Measurements from ENCODE around the gene CBLC. TPM values are rescaled to one million over a fixed set of nuclear protein-coding genes. Genes with fewer than 3 reads are reported as not detected.
A peak's percentile ranks its signal among the peaks of the same experiment; 100 is the strongest.

CBLC gene
- total RNA-seq, 1 donor from 2014 or later: not detected

GRCh38 chr19:44738603-44739558, 38.8 kb upstream of the CBLC start:
- peaks cover 48% of the 10 kb centered on the region for H3K4me1 Mint-ChIP-seq (ENCODE audit: unreplicated experiment)
- no peaks in the 10 kb centered on the region for H3K27me3 Mint-ChIP-seq (ENCODE audit: unreplicated experiment)
- H3K27ac Mint-ChIP-seq (ENCODE audit: unreplicated experiment): peak overlapping the region; percentile 63
- H3K9me3 Mint-ChIP-seq (ENCODE audit: unreplicated experiment): no peaks in the 10 kb centered on the region
- H3K4me3 Mint-ChIP-seq (ENCODE audit: unreplicated experiment): no peak overlapping the region
- H3K36me3 Mint-ChIP-seq (ENCODE audit: unreplicated experiment): no peaks in the 10 kb centered on the region
- no peak for DNase-seq (ENCODE audit: extremely low spot score, unreplicated experiment)
- TF ChIP-seq CTCF (IDR thresholded peaks at IDR 0.05): no peak

GRCh38 chr19:44740351-44740824, 37.3 kb upstream of the CBLC start:
- no peak for TF ChIP-seq CTCF (IDR thresholded peaks at IDR 0.05)
- Mint-ChIP-seq H3K27ac (ENCODE audit: unreplicated experiment) (peak overlapping the region; percentile 64), H3K9me3 (ENCODE audit: unreplicated experiment) (no peaks in the 10 kb centered on the region), H3K4me3 (ENCODE audit: unreplicated experiment) (no peak overlapping the region), H3K27me3 (ENCODE audit: unreplicated experiment) (no peaks in the 10 kb centered on the region), H3K4me1 (ENCODE audit: unreplicated experiment) (peaks cover 55% of the 10 kb centered on the region), H3K36me3 (ENCODE audit: unreplicated experiment) (no peaks in the 10 kb centered on the region)
- DNase-seq (ENCODE audit: extremely low spot score, unreplicated experiment): no peak

- H3K4me1 Mint-ChIP-seq (ENCODE audit: unreplicated experiment): peaks cover 62% of the 10 kb centered on the region
- no peaks in the 10 kb centered on the region for H3K27me3 Mint-ChIP-seq (ENCODE audit: unreplicated experiment)
- no peaks in the 10 kb centered on the region for H3K9me3 Mint-ChIP-seq (ENCODE audit: unreplicated experiment)
- TF ChIP-seq CTCF (IDR thresholded peaks at IDR 0.05): no peak
- no peaks in the 10 kb centered on the region for H3K36me3 Mint-ChIP-seq (ENCODE audit: unreplicated experiment)
- H3K4me3 Mint-ChIP-seq (ENCODE audit: unreplicated experiment): no peak overlapping the region
- no peak for DNase-seq (ENCODE audit: extremely low spot score, unreplicated experiment)
- peak overlapping the region; percentile 96 for H3K27ac Mint-ChIP-seq (ENCODE audit: unreplicated experiment)
Measured at GRCh38 chr19:44741258-44741731, 36.4 kb upstream of the CBLC start.

GRCh38 chr19:44741841-44742329, 35.8 kb upstream of the CBLC start:
- H3K27me3 Mint-ChIP-seq (ENCODE audit: unreplicated experiment): no peaks in the 10 kb centered on the region
- no peak overlapping the region for H3K4me3 Mint-ChIP-seq (ENCODE audit: unreplicated experiment)
- peak; percentile 94 for DNase-seq (ENCODE audit: extremely low spot score, unreplicated experiment)
- H3K9me3 Mint-ChIP-seq (ENCODE audit: unreplicated experiment): no peaks in the 10 kb centered on the region
- peak overlapping the region; percentile 96 for H3K27ac Mint-ChIP-seq (ENCODE audit: unreplicated experiment)
- H3K36me3 Mint-ChIP-seq (ENCODE audit: unreplicated experiment): no peaks in the 10 kb centered on the region
- peaks cover 68% of the 10 kb centered on the region for H3K4me1 Mint-ChIP-seq (ENCODE audit: unreplicated experiment)
- no peak for TF ChIP-seq CTCF (IDR thresholded peaks at IDR 0.05)
